Measurements from ENCODE around the gene ZNF600. TPM values are rescaled to one million over a fixed set of nuclear protein-coding genes. Genes with fewer than 3 reads are reported as not detected.
"Not testable (repeated sequence)": the region's sequence is repeated elsewhere in the genome, so short reads cannot be mapped to it uniquely, and the experiment has no call there.

ZNF600 gene
- total RNA-seq, 4 donors from 2014 or later = 8.8 to 15.3 (median 12.4) TPM

DNA sequence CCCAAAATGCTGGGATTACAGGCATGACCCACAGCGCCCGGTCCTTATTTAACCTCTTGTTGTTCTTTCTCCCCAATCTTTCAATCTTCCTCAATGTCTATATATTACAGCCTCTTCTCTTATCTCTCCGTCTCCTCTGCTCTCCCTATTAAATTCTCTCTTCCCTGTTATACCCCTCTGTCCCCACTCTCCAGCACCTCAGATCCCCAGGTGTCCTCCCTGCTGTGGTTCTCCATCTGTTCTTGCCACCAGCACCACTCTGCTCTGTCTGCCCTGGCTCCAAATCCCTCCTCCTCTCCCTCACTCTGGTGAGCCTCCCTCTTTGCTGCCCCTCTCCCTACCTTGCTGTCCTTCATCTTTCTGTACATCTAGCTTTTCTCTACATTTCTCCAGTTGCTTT lies 1.1 kb downstream of the ZNF600 start:
- peak overlapping the region in 2 of 3 donors; percentile 72 to 74 for H3K4me3 ChIP-seq (replicated peaks in 1 of 3)
- WGBS, 2 donors = 83 to 88% methylated on average over 3 of the region's 3 CpGs

DNA sequence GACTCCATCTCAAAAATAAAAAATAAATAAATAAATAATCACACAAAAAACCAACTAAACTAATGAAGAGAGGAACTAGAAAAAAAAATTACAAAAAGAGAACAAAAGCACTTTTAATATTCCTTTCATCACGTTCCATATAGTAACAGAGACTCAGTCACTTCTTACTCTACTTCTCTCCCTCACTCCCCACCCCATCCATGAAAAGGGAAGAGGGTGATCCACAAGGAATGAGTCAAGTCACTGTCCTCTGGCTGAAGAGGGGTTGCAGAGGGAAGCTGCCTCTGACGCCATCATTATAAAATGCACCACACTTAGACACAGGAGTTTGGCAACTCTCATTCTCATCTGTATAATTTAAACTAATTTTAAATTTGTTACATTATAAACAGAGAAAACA lies 3.7 kb downstream of the ZNF600 start:
- DNase-seq; H3K27me3 ChIP-seq; H3K4me1 ChIP-seq; H3K4me3 ChIP-seq (replicated peaks in 1 of 3); H3K27ac ChIP-seq; intact Hi-C loops (cut with DNase I); H3K36me3 ChIP-seq; H3K9me3 ChIP-seq: not testable (repeated sequence)
- 83 to 93% methylated on average over 2 of the region's 2 CpGs for WGBS, 2 donors

More for the DNA sequence above, 1.1 kb downstream of the ZNF600 start:
- no peaks in the 10 kb centered on the region for H3K9me3 ChIP-seq
- no peaks in the 10 kb centered on the region for H3K27me3 ChIP-seq
- intact Hi-C loops (cut with DNase I) = no loop called here
- DNase-seq = no peak
- TF ChIP-seq, protein P1, sequence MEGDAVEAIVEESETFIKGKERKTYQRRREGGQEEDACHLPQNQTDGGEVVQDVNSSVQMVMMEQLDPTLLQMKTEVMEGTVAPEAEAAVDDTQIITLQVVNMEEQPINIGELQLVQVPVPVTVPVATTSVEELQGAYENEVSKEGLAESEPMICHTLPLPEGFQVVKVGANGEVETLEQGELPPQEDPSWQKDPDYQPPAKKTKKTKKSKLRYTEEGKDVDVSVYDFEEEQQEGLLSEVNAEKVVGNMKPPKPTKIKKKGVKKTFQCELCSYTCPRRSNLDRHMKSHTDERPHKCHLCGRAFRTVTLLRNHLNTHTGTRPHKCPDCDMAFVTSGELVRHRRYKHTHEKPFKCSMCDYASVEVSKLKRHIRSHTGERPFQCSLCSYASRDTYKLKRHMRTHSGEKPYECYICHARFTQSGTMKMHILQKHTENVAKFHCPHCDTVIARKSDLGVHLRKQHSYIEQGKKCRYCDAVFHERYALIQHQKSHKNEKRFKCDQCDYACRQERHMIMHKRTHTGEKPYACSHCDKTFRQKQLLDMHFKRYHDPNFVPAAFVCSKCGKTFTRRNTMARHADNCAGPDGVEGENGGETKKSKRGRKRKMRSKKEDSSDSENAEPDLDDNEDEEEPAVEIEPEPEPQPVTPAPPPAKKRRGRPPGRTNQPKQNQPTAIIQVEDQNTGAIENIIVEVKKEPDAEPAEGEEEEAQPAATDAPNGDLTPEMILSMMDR (IDR thresholded peaks at IDR 0.05) = no peak
- no peak for TF ChIP-seq POLR2A (IDR thresholded peaks at IDR 0.05)
- H3K27ac ChIP-seq = no peak overlapping the region
- peaks cover 0 to 8% of the 10 kb centered on the region in 2 donors for H3K4me1 ChIP-seq
- no peaks in the 10 kb centered on the region for H3K36me3 ChIP-seq

DNA sequence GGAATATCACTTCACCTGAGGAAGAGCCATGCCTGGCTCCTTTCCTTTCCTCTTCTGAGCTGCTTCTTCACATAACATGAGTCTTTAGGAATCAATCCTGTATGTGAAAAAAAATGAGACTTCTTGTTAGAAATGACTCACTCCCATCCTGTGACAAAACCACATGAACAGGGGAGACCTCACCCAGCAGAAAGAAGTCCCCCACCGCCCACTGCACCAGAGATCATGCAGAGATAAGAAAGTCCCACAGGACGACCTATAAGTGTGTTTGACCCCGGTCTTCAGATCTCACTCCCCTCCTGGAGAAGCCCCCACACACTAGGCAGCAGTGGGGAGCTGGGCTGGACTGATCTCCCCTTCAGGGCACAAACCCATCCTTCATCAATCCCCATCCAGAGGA lies 7.8 kb downstream of the ZNF600 start:
- Histone ChIP-seq H3K4me3 (replicated peaks in 1 of 3) (no peak overlapping the region), H3K27ac (no peak overlapping the region), H3K4me1 (no peaks in the 10 kb centered on the region), H3K27me3 (no peaks in the 10 kb centered on the region), H3K9me3 (no peaks in the 10 kb centered on the region), H3K36me3 (peaks cover 0 to under 1% of the 10 kb centered on the region in 2 donors)
- WGBS, 2 donors = 63 to 70% methylated on average over 3 of the region's 3 CpGs
- no peak for DNase-seq
- intact Hi-C loops (cut with DNase I) = no loop called here
- TF ChIP-seq POLR2A (IDR thresholded peaks at IDR 0.05) = no peak
- TF ChIP-seq, protein P1 (IDR thresholded peaks at IDR 0.05) = no peak

DNA sequence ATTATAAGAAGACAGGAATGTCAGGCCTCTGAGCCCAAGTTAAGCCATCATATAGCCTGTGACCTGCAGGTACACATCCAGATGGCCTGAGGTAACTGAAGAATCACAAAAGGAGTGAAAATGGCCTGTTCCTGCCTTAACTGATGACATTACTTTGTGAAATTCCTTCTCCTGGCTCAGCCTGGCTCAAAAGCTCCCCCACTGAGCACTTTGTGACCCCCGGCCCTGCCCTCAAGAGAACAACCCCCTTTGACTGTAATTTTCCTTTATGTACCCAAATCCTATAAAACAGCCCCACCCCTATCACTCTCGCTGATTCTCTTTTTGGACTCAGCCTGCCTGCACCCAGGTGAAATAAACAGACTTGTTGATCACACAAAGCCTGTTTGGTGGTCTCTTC lies 30.1 kb downstream of the ZNF600 start:
- intact Hi-C loops (cut with DNase I) = not testable (repeated sequence)
- WGBS, 2 donors = 91 to 94% methylated on average over 2 of the region's 2 CpGs

DNA sequence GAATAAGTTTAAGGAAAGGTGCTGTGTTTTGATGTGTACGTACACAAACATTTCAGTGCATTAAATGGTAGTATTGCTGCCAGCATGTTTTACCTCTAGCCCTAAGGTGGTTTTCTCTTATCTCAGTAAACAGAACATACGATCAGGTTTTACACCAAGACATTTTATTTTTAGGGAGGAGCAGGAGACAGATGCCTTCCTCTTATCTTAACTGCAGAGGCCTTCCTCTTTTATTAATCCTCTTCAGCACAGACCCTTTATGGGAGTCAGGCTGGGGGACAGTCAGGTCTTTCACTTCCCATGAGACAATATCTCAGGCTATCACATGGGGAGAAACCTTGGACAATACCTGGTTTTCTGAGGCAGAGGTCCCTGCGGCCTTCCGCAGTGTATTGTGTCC lies 36.8 kb downstream of the ZNF600 start:
- 66 to 83% methylated on average over 4 of the region's 4 CpGs for WGBS, 2 donors
- intact Hi-C loops (cut with DNase I) = loop anchor here (10.0 kb wide), 1 partner anchor 505 kb away; no protein-coding TSS in a partner anchor
- H3K36me3 ChIP-seq = no peaks in the 10 kb centered on the region
- no peaks in the 10 kb centered on the region for H3K4me1 ChIP-seq
- no peak overlapping the region for H3K4me3 ChIP-seq (replicated peaks in 1 of 3)
- no peak for DNase-seq
- H3K27me3 ChIP-seq = no peaks in the 10 kb centered on the region
- TF ChIP-seq POLR2A (IDR thresholded peaks at IDR 0.05) = no peak
- TF ChIP-seq, protein P1 (IDR thresholded peaks at IDR 0.05) = no peak
- H3K9me3 ChIP-seq = no peaks in the 10 kb centered on the region
- H3K27ac ChIP-seq = no peak overlapping the region

More for the DNA sequence above, 30.1 kb downstream of the ZNF600 start:
- not testable (repeated sequence) for H3K27ac ChIP-seq; DNase-seq; H3K27me3 ChIP-seq; H3K4me3 ChIP-seq (replicated peaks in 1 of 3); H3K36me3 ChIP-seq; H3K4me1 ChIP-seq; H3K9me3 ChIP-seq

DNA sequence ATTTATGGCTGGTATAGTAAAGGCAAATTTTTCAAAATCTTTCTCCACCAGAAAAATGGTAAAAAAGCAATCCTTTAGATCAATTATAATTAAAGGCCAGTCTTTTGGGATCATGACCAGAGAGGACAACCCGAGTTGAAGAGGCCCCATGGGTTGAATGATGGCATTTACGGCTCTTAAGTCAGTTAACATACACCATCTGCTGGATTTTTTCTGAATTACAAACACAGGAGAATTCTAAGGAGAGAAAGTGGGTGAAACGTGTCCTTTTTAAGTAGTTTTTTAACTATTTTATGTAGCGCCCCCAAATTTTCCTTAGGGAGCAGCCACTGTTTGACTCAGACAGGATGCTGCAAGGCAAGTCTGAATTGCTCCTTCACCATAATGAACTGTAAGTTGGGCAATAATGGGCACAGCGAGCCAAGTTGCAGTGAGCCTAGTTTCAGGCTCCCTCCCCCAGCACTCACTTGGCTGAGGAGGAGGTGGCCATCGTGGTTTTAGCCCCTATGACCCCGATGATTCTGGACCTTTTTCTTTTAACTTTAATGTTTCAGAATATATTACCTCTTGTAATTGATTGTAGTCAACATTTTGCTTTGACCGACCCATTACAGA lies 38.1 kb downstream of the ZNF600 start:
- Histone ChIP-seq H3K27me3 (no peaks in the 10 kb centered on the region), H3K27ac (no peak overlapping the region), H3K36me3 (no peaks in the 10 kb centered on the region), H3K9me3 (no peaks in the 10 kb centered on the region), H3K4me1 (no peaks in the 10 kb centered on the region), H3K4me3 (replicated peaks in 1 of 3) (no peak overlapping the region)
- peak in 1 of 2 donors; percentile 37 for DNase-seq
- intact Hi-C loops (cut with DNase I) = loop anchor here (10.0 kb wide), 1 partner anchor 504 kb away; no protein-coding TSS in a partner anchor
- 22 to 24% methylated on average over 8 of the region's 8 CpGs for whole genome bisulfite sequencing, 2 donors
- TF ChIP-seq, protein P1 (IDR thresholded peaks at IDR 0.05) = peak in 5 of 6 experiments; percentile 21 to 64 (median 40)
- TF ChIP-seq POLR2A (IDR thresholded peaks at IDR 0.05) = no peak

DNA sequence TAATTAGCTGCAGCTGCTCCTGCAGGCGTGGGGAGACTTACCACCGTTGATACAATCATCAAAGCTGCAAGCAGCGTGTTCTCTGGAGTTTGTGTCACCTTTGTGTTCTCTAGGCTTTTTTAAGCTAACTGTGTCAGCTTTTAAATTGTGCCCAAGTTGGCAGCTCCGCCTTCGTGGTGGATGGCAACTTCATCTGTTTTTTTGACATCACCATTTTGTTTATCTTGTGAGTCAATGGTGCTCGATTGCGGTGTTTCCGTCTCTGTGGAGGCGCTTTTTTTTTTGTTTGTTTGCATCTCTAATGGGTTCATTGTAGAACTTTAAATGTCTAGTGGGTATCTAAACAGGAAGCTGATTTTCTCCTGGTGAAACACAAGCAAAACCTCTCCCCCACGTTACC lies 40.7 kb downstream of the ZNF600 start:
- intact Hi-C loops (cut with DNase I) = loop anchor here (10.0 kb wide), 1 partner anchor 501 kb away; no protein-coding TSS in a partner anchor
- H3K36me3 ChIP-seq; H3K27me3 ChIP-seq; H3K27ac ChIP-seq; H3K4me1 ChIP-seq; H3K4me3 ChIP-seq (replicated peaks in 1 of 3); DNase-seq; H3K9me3 ChIP-seq: not testable (repeated sequence)
- 65 to 67% methylated on average over 10 of the region's 10 CpGs for whole genome bisulfite sequencing, 2 donors
